HG03045 (cell line): ENCODE measurements around the gene IDI1.
A peak's percentile ranks its signal among the peaks of the same experiment; 100 is the strongest.
"Not testable (repeated sequence)": the region's sequence is repeated elsewhere in the genome, so short reads cannot be mapped to it uniquely, and the experiment has no call there.

Source experiments
- ATAC-seq: cut with Tn5 transposase; IDR thresholded peaks from one replicate; pipeline ENCODE4 v1.9.1; 2021; ENCODE audit warnings: mild to moderate bottlenecking, moderate library complexity; ENCODE audit not compliant: unreplicated experiment

IDI1 gene

GRCh38 chr10:1036341-1036791 is 12.6 kb downstream of the IDI1 start:
- ATAC-seq: peak; percentile 67

- no peak for ATAC-seq
These were observed 13.7 kb downstream of the IDI1 start for GRCh38 chr10:1035201-1035600.

- ATAC-seq: no peak
These were observed 14.2 kb downstream of the IDI1 start for GRCh38 chr10:1034758-1035157.

GRCh38 chr10:1033601-1034000 is 15.3 kb downstream of the IDI1 start:
- no peak for ATAC-seq

- ATAC-seq: no peak
These were observed 19.1 kb downstream of the IDI1 start for GRCh38 chr10:1029838-1030237.

- no peak for ATAC-seq
These were observed 22.3 kb downstream of the IDI1 start for GRCh38 chr10:1026578-1026977.

GRCh38 chr10:1025683-1026082 is 23.2 kb downstream of the IDI1 start, which contains the start of gene IDI2:
TSS of gene IDI2 (minus strand) at chr10:1025859. CDS start at chr10:1024723, 1,136 bp downstream.
- ATAC-seq: no peak

GRCh38 chr10:1024103-1024502 is 24.8 kb downstream of the IDI1 start:
- no peak for ATAC-seq

- ATAC-seq: no peak
These were observed 26.5 kb downstream of the IDI1 start for GRCh38 chr10:1022413-1022812.

- ATAC-seq: no peak
These were observed 28.0 kb downstream of the IDI1 start for GRCh38 chr10:1020958-1021357.

- no peak for ATAC-seq
These were observed 28.5 kb downstream of the IDI1 start for GRCh38 chr10:1020460-1020859.

- no peak for ATAC-seq
These were observed 29.6 kb downstream of the IDI1 start for GRCh38 chr10:1019362-1019761.

- ATAC-seq: no peak
These were observed 33.2 kb downstream of the IDI1 start for GRCh38 chr10:1015688-1016087.

- ATAC-seq: no peak
These were observed 37.2 kb downstream of the IDI1 start for GRCh38 chr10:1011696-1012095.

- no peak for ATAC-seq
These were observed 38.2 kb downstream of the IDI1 start for GRCh38 chr10:1010703-1011102.

- not testable (repeated sequence) for ATAC-seq
These were observed 39.0 kb downstream of the IDI1 start for GRCh38 chr10:1009947-1010346.

- no peak for ATAC-seq
These were observed 39.8 kb downstream of the IDI1 start for GRCh38 chr10:1009071-1009494.

GRCh38 chr10:1007583-1007982 is 41.3 kb downstream of the IDI1 start:
- no peak for ATAC-seq

- ATAC-seq: no peak
These were observed 42.3 kb downstream of the IDI1 start for GRCh38 chr10:1006573-1006972.

- no peak for ATAC-seq
These were observed 44.8 kb downstream of the IDI1 start for GRCh38 chr10:1003884-1004670.

- ATAC-seq: no peak
These were observed 46.4 kb downstream of the IDI1 start for GRCh38 chr10:1002425-1003006.

- no peak for ATAC-seq
These were observed 51.5 kb downstream of the IDI1 start for GRCh38 chr10:997266-998022.
